ENCODE measurements around the gene TOMM34.
A peak's percentile ranks its signal among the peaks of the same experiment; 100 is the strongest.

The TOMM34 gene

DNA sequence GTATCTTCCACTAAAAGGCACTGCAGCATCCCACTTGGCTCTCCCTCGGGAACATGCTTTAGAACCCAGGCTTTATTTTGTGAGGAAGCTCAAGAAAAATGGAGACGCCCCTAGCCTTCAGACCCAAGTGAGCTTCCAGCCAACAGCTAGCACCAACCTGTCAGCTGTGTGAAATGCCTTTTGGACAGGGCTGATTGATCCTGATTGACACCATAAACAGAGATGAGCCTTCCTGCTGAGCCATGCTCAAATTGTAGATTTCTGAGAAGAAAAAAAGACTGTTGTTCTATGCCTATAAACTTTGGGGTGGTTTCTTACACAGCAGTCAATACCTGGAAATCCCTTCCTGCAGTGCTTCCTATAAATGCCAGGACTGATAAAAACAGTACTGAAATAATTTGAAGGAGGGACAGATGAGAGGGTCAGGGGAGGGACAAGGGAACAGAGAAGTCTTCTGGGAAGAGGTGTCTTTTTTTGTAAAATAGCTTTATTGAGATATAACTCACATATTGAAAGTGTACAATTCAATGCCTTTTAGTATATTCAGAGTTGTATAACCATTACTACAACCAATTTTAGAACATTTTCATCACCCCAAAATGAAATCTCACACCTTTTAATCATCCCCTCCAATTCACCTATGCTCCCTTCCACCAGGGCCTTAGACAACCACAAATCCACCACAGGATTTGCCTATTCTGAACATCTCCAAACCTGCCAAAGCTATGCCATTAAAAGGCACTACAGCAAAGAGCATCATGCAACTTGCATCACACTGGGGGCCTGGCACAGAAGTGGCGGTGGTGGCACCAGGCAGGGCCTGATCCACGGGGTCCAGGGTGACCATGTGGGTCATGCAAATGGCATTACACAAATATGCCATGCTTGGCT, 3.4 kb upstream of the TOMM34 start:
- DNase-seq (ENCODE audit: low spot score) (no peak), FAIRE-seq (no peak)

DNA sequence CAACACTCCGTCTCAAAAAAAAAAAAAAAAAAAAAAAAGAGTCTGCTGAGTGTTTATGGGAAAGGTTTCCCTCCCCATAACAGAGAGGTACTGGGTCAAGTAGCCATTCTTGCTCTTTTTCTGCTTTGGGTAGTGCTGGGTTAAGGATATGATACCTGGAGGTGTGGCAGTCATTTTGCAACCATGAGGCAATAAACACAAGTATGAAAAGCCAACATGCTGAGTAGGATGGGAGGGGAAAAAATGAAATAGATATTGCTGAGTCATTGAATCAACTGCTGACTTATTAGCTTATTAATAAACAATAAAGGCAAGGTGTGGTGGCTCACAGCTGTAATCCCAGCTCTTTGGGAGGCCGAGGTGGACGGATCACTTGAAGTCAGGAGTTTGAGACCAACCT, 2.3 kb upstream of the TOMM34 start:
- DNase-seq (ENCODE audit: low spot score) (no peak), FAIRE-seq (no peak)

GRCh38 chr20:44961870-44962267, 1.7 kb upstream of the TOMM34 start:
- DNase-seq (ENCODE audit: low spot score) (peak; percentile 18), FAIRE-seq (no peak)

- DNase-seq (ENCODE audit: low spot score) (no peak), FAIRE-seq (no peak)
Measured at GRCh38 chr20:44961011-44961869, 1.0 kb upstream of the TOMM34 start.

DNA sequence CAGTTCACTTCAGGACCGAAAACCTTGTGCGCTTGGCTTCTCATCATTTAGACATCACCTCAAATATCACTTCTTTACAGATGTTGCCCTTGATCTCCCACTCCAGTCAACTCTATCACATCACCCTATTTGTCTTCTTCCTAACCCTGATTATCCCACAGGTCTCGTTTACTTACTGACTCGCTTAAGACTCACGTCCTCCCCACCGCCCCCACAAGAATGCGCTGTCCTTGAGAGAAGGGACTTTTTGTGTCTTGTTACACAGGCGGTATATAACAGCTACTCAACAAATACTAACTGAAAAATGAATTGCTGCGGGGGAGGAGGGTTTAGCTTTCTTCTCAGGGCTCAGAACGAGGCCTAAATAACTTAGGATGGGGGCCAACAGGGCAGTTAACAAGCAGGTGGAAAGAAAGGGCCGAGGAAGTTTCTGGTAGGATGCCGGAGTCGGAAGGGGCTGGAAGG, 527 bp downstream of the TOMM34 start:
- no peak for FAIRE-seq
- DNase-seq (ENCODE audit: low spot score): peak; percentile 70

DNA sequence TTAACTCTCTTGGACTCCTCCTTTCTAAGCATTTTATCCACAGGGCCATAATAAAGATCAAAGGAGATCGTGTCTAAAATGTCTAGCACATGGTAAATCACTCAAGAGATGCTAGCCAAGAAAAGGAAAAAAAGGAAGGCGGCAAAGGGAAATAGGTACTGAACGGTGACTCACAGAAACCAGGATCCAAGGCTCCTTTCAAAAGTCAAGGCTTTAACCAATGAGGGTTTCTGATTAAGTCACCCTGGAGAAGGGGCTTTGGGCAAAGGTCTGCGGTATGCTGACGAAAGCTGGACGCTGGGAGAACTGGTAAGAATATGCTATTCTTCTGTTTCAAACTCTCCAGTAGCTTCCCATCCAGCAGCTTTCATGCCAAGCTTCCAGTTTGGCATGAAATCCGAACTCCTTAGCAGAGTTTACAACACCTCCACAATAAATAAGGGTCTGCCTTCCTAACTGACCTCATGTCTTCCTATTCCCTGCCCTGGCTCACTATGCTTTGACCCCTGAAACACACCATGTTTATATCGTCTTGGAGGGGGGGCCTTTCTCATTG, 1.0 kb downstream of the TOMM34 start:
- FAIRE-seq (no peak), DNase-seq (ENCODE audit: low spot score) (peak; percentile 46)

GRCh38 chr20:44958276-44958675, 1.9 kb downstream of the TOMM34 start:
- FAIRE-seq (no peak), DNase-seq (ENCODE audit: low spot score) (no peak)

DNA sequence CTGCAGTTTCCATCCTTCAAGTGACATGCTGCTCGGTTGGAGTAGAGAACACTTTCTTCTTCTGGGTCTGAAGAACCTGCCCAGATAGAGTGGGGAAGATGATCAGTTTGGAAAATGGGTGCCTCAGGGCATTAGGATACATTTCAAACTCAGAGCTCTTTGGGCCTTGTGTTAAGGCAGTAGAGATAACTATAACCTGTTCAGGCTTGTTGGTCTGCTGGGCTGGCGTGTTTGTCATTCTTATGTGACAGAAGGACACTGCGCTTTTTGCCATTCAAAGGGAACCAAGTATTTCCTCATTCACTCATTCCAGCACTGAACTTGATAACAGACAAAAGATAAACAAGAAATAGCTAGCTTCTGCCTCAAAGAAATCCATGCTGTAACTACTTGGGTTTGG, 3.8 kb downstream of the TOMM34 start:
- no peak for FAIRE-seq
- no peak for DNase-seq (ENCODE audit: low spot score)

DNA sequence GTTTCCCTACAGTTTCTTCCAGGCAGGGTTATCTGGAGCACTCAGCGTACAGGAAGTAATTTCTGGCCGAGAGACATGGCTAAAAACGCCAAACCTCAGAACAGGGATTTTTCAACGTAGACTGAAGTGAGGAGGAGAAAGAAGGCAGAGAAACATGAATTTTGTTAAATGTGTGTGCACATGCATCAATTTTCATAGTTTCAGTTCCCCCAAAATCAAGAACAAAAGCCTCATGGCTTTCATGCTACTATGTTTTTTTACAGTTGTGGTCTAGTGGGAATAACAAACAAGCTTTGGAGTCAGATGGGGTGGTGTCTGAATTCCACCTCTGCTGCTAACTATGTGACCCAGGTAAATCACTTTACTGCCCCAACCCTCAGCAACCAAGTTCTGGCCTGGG, 4.9 kb downstream of the TOMM34 start:
- no peak for FAIRE-seq
- DNase-seq (ENCODE audit: low spot score): no peak

GRCh38 chr20:44954211-44954610, 6.0 kb downstream of the TOMM34 start:
- DNase-seq (ENCODE audit: low spot score) (no peak), FAIRE-seq (no peak)

GRCh38 chr20:44952731-44953130, 7.5 kb downstream of the TOMM34 start:
- DNase-seq (ENCODE audit: low spot score): no peak
- FAIRE-seq: no peak

DNA sequence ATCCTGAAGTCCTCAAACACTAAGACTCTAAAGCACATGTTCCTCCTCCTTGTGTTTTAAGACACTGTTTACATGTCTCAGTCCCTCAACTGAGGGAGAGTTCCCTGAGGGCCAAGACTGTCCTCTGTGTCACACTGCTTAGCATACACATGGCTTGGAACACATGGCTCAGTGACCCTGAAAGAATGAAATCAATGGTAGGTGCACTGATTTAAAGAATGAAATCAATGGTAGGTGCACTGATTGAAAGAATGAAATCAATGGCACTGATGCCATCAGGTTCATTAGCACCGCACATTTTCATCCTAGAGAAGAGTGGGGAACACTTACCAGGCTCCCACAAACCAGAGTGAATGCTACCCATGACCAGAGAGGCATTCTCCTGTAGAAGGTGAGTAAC, 9.8 kb downstream of the TOMM34 start:
- FAIRE-seq: no peak

GRCh38 chr20:44948513-44948912, 11.7 kb downstream of the TOMM34 start:
- FAIRE-seq: no peak

More for the DNA sequence above, 9.8 kb downstream of the TOMM34 start:
- DNase-seq (ENCODE audit: low spot score): no peak

GRCh38 chr20:44948107-44948506, 12.1 kb downstream of the TOMM34 start:
- no peak for DNase-seq (ENCODE audit: low spot score)
- no peak for FAIRE-seq

More at GRCh38 chr20:44948513-44948912, 11.7 kb downstream of the TOMM34 start:
- no peak for DNase-seq (ENCODE audit: low spot score)

DNA sequence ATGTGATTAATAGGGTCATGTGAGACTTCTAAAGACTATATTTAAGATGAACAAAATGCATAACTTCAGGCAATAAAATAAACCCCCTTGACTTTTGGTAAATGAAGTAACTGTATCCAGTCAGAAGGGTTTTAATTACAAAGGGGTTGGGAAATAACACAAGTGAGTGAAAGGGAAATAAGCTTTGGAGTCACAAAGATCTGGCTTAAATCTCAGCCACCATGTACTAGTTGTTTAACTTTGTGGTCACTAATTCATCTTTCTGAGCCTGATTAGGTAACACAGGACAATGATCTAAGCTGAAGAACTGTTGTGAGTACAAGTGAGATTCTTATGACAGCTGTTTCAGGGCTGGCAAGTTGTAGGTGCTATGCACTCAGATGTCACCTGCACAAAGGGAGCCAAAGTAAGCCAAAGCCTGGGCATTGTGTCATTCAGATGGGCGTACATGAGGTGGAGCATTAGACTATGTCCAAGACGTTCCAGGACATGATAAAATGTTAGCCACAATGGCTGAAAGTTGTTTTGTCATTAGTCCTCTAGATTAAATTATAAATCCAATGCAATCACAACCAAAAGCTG, 13.8 kb downstream of the TOMM34 start:
- no peak for FAIRE-seq
- no peak for DNase-seq (ENCODE audit: low spot score)

- DNase-seq (ENCODE audit: low spot score) (no peak), FAIRE-seq (no peak)
Measured at GRCh38 chr20:44945261-44945660, 14.9 kb downstream of the TOMM34 start.

GRCh38 chr20:44943828-44944227, 16.4 kb downstream of the TOMM34 start:
- FAIRE-seq (no peak), DNase-seq (ENCODE audit: low spot score) (no peak)

GRCh38 chr20:44942264-44942973, 17.8 kb downstream of the TOMM34 start:
- FAIRE-seq: no peak
- DNase-seq (ENCODE audit: low spot score): no peak

- DNase-seq (ENCODE audit: low spot score) (no peak), FAIRE-seq (no peak)
Measured at GRCh38 chr20:44941120-44941691, 19.0 kb downstream of the TOMM34 start.

GRCh38 chr20:44938637-44939036, 21.6 kb downstream of the TOMM34 start:
- no peak for DNase-seq (ENCODE audit: low spot score)
- no peak for FAIRE-seq

GRCh38 chr20:44936510-44936909, 23.7 kb downstream of the TOMM34 start:
- no peak for DNase-seq (ENCODE audit: low spot score)
- FAIRE-seq: no peak

All from RCC 7860 (cell line).